Spleen (tissue), 7 donors: ENCODE measurements around the gene SLC4A11.

ENCODE experiments used
- CTCF ChIP-seq, 11 experiments: fragments of 200-600 bp in 7 of 11; fragments of 450-650 bp in 4 of 11; sonication (generic) in 4 of 11; IDR thresholded peaks in 8 of 11; conservative IDR thresholded peaks in 3 of 11; 1 replicate in 7 of 11; 2 replicates in 4 of 11; pipeline versions ENCODE4 v1.4.0 to v1.8.0; 2016 to 2021; ENCODE audit warnings: antibody characterized with exemption in 11 of 11, inconsistent platforms in 4 of 11, mild to moderate bottlenecking in 1 of 11
- POLR2A ChIP-seq, 3 donors: fragments of 450-650 bp; IDR thresholded peaks; one replicate each; pipeline ENCODE4 v1.5.1; 2017; ENCODE audit warnings: antibody characterized with exemption in 3 of 3, mild to moderate bottlenecking in 1 of 3
- POLR2AphosphoS5 ChIP-seq, 3 donors: sonication (generic); formaldehyde crosslinking; IDR thresholded peaks; one replicate each; pipeline ENCODE4 v1.5.1; 2017; ENCODE audit warnings: antibody characterized with exemption in 3 of 3
- donor health status: DM: no; HTN: no; CAD: no; lungs with moderate emphysema.
- donor health status: DM: no; HTN: no; CAD: no.
- donor health status: DM: no; HTN: no; CAD: no.

GRCh38 chr20:3227936-3228749 is 10.8 kb downstream of the SLC4A11 start:
- no peak for TF ChIP-seq CTCF (IDR thresholded peaks at IDR 0.05 in 8 of 11, conservative IDR thresholded peaks at IDR 0.05 in 3 of 11)
- TF ChIP-seq POLR2A (IDR thresholded peaks at IDR 0.05), result no peak
- peak in 1 of 3 donors; percentile 40 for TF ChIP-seq POLR2AphosphoS5 (IDR thresholded peaks at IDR 0.05)
